Ovary (tissue), 9 donors: ENCODE measurements around the gene TNFSF8. TPM values are rescaled to one million over a fixed set of nuclear protein-coding genes. Genes with fewer than 3 reads are reported as not detected.

Experiments
- DNase-seq, 5 donors: peaks; one replicate each; pipeline ENCODE4 v3.0.0-alpha.2; 2019 to 2020
- H3K27ac ChIP-seq, 2 donors: fragments of 200-600 bp; one replicate each; pipeline versions ENCODE4 v1.5.1 to v1.8.0; 2019 to 2022
- H3K27me3 ChIP-seq: fragments of 200-600 bp; one replicate; pipeline ENCODE4 v1.8.0; 2022
- H3K36me3 ChIP-seq: fragments of 200-600 bp; sonication (generic); one replicate; pipeline ENCODE4 v1.5.1; 2019
- H3K4me1 ChIP-seq: one replicate; pipeline ENCODE4 v1.8.1; 2013; ENCODE audit warnings: mild to moderate bottlenecking, moderate library complexity; ENCODE audit not compliant: insufficient read depth
- H3K4me3 ChIP-seq: fragments of 200-600 bp; sonication (generic); one replicate; pipeline ENCODE4 v1.5.1; 2017
- H3K9me3 ChIP-seq, 2 donors: fragments of 200-600 bp in 1 of 2; sonication (generic) in 1 of 2; one replicate each; pipeline versions ENCODE4 v1.5.1 to v1.8.1; 2013 to 2019; ENCODE audit warnings: mild to moderate bottlenecking in 1 of 2, moderate library complexity in 1 of 2
- EP300 ChIP-seq: sonication (generic); formaldehyde crosslinking; IDR thresholded peaks from one replicate; pipeline ENCODE4 v1.6.1; 2017; ENCODE audit warnings: antibody characterized with exemption
- POLR2A ChIP-seq: fragments of 450-650 bp; IDR thresholded peaks from one replicate; pipeline ENCODE4 v1.6.1; 2017; ENCODE audit warnings: antibody characterized with exemption, mild to moderate bottlenecking, moderate library complexity
- WGBS, 3 donors: extraction: QIAGEN DNeasy Blood & Tissue Kit in 1 of 3; methylation state at CpG; one replicate each; pipeline versions ENCODE4 v1.1.5 to v1.1.7; 2013 to 2017; 5-methylcytosine and 5-hydroxymethylcytosine counted together
- intact Hi-C, 4 donors: fragments of 100-400 bp; cut with DNase I; formaldehyde crosslinking; loops; one replicate each; pipeline versions ENCODE4 v1.11.0 to v1.15.1; 2022 to 2023
- polyA plus RNA-seq, 2 donors: library from polyadenylated mRNA; stranded (reverse); fragments of 200-250 nt in 1 of 2; fragments of 350-450 nt in 1 of 2; fragmentation: Illumina TruSeq in 1 of 2; extraction: RNeasy Lipid Tissue Mini Kit (QIAGEN cat#74804) in 1 of 2; gene quantifications; one replicate each; pipeline ENCODE4 v1.2.3, GENCODE V29; 2013 to 2014
- total RNA-seq, 7 donors: library from RNA; depleted of rRNA in 2 of 7; stranded (reverse); fragments of >200 nt in 2 of 7; fragmentation: NEBNext Ultra II Directional in 3 of 7; extraction: Animal tissue kit (Norgen Biotek cat#: 25700) in 3 of 7; gene quantifications; one replicate each; pipeline versions ENCODE4 v1.1.0 to v1.2.4, GENCODE V29; 2016 to 2023
- TF ChIP-seq, protein P1 (sequence below), 3 donors: fragments of 450-650 bp in 2 of 3; fragments of 200-600 bp in 1 of 3; IDR thresholded peaks; one replicate each; pipeline versions ENCODE4 v1.5.1 to v1.8.0; 2016 to 2022; ENCODE audit warnings: antibody characterized with exemption in 3 of 3, mild to moderate bottlenecking in 1 of 3
- donor health status: DM: no; HTN: no; CAD: no; lungs with moderate emphysema.
- donor health status: DM: no; HTN: no; CAD: no.
- donor health status: Bipolar disorder and iron deficiency.
- donor health status: DM: yes; HTN: yes; CAD: no.
- donor health status: DM: no; HTN: no; CAD: no.
- donor health status: DM: yes; HTN: yes; CAD: no.

The TNFSF8 gene
- total and polyA plus RNA-seq, 9 donors = 0.38 to 5.2 (median 1.0) TPM

DNA sequence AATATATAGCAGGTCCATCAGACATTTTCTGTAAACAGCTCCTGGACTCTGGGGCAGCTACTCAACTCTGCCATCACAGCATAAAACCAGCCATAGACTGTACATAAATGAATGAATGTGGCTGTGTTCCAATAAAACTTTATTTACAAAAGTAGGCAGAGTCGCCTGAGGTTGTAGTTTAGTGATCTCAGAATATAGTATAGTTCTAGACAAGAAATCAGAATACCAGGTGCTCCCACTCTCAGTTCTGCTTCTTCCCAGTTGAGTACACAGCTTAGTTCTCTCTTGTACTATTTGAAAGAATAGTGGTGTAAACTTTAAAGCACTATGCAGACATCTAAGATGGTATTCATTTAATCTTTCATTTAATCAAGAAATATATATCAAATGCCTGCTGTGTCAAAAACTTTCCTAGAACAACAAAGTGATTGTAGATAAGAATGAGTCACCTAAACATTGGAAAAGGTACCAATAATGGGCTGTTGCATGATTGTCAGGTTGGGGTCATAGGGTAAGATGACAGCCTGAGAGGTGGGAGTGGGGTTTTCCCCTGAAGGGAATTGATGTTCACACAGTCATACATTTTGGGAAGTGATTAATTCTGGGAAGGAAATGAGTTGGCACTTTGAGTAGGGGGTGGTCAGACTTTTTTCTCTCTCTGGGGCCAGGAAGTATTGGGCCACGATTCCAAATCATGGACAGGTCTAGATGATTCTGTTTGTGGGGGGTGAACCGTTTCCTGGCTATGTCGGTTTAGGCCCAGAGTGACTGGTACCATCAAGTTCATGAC lies 37.0 kb downstream of the TNFSF8 start:
- Histone ChIP-seq H3K4me3 (no peak overlapping the region), H3K36me3 (no peaks in the 10 kb centered on the region), H3K4me1 (no peaks in the 10 kb centered on the region), H3K27me3 (no peaks in the 10 kb centered on the region), H3K27ac (no peak overlapping the region), H3K9me3 (no peaks in the 10 kb centered on the region)
- 81 to 87% (median 86%) methylated on average over 4 of the region's 4 CpGs for WGBS, 3 donors
- intact Hi-C loops = no loop called here
- DNase-seq = no peak
- TF ChIP-seq POLR2A (no peak), EP300 (no peak)
- TF ChIP-seq, protein P1, sequence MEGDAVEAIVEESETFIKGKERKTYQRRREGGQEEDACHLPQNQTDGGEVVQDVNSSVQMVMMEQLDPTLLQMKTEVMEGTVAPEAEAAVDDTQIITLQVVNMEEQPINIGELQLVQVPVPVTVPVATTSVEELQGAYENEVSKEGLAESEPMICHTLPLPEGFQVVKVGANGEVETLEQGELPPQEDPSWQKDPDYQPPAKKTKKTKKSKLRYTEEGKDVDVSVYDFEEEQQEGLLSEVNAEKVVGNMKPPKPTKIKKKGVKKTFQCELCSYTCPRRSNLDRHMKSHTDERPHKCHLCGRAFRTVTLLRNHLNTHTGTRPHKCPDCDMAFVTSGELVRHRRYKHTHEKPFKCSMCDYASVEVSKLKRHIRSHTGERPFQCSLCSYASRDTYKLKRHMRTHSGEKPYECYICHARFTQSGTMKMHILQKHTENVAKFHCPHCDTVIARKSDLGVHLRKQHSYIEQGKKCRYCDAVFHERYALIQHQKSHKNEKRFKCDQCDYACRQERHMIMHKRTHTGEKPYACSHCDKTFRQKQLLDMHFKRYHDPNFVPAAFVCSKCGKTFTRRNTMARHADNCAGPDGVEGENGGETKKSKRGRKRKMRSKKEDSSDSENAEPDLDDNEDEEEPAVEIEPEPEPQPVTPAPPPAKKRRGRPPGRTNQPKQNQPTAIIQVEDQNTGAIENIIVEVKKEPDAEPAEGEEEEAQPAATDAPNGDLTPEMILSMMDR (IDR thresholded peaks at IDR 0.05) = no peak

DNA sequence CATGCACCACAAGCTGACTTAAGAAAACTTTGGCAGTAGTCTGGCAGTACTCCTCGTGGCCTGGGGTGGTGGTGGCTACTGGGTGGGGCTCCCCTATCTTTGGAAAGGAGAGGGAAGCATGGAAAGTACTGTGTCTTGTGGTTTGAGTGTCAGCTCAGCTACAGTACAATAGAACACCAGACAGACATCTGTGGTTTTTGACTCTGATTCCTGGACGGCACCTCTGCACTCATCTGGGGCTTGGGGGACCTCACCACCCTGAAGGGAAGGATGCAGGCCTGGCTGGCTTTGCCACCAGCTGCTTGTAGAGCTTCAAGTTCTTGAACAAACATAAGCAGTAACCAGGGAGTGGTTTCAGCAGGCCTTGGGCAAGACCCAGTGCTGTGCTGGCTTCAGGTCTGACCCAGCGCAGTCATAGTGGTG lies 40.6 kb downstream of the TNFSF8 start:
- Histone ChIP-seq H3K27ac (no peak overlapping the region), H3K36me3 (no peaks in the 10 kb centered on the region), H3K9me3 (no peaks in the 10 kb centered on the region), H3K4me1 (no peaks in the 10 kb centered on the region), H3K27me3 (no peaks in the 10 kb centered on the region), H3K4me3 (no peak overlapping the region)
- intact Hi-C loops = no loop called here
- 85 to 95% (median 86%) methylated on average over 3 of the region's 3 CpGs for WGBS, 3 donors
- no peak for DNase-seq
- TF ChIP-seq, protein P1 (IDR thresholded peaks at IDR 0.05) = no peak
- TF ChIP-seq POLR2A (no peak), EP300 (no peak)

DNA sequence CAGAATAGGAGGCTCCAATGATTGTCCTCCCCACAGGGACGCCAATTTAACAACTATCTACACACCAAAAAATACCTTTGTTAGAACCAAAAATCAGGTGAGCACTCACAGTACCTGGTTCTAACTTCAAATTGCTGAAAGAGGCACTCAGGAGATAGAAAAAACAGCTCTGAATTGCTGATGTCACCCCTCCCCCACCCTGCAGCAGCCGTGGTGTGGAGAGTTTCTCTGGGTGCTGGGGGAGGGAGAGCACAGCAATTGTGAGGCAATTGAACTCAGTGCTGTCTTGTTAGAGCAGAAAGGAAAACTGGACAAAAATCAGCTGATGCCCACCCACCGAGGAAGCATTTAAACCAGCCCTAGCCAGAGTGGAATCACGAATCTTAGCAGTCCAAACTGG lies 41.8 kb downstream of the TNFSF8 start:
- intact Hi-C loops = no loop called here
- H3K4me1 ChIP-seq = no peaks in the 10 kb centered on the region
- H3K27me3 ChIP-seq = no peaks in the 10 kb centered on the region
- H3K4me3 ChIP-seq = no peak overlapping the region
- DNase-seq = no peak
- no peaks in the 10 kb centered on the region for H3K9me3 ChIP-seq
- TF ChIP-seq POLR2A = no peak
- TF ChIP-seq, protein P1 (IDR thresholded peaks at IDR 0.05) = no peak
- no peak for TF ChIP-seq EP300
- H3K27ac ChIP-seq = no peak overlapping the region
- no peaks in the 10 kb centered on the region for H3K36me3 ChIP-seq
- WGBS, 3 donors = 62 to 64% (median 62%) methylated on average over 4 of the region's 4 CpGs

DNA sequence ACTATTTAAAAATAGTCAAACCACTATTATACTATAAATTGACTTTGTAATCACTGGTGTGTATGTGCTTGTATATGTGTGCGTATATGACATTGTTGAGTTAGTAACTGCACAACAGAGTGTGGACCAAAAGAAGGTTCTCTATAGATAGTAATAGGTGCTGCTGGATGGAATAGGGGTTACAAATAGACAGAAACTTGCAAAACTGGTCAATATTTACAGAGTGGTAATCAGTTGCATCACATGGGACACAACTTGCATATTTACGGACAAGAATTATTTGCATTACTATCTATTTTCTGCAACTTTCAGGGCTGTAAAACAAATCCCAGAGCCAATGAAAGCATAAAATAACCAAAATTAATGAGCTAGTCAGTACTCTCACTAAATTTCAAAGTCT lies 42.4 kb downstream of the TNFSF8 start:
- intact Hi-C loops = no loop called here

More for the DNA sequence above, 42.4 kb downstream of the TNFSF8 start:
- Histone ChIP-seq H3K36me3 (no peaks in the 10 kb centered on the region), H3K4me3 (no peak overlapping the region), H3K9me3 (no peaks in the 10 kb centered on the region), H3K27ac (no peak overlapping the region), H3K4me1 (no peaks in the 10 kb centered on the region), H3K27me3 (no peaks in the 10 kb centered on the region)
- DNase-seq = no peak
- TF ChIP-seq, protein P1 (IDR thresholded peaks at IDR 0.05) = no peak
- TF ChIP-seq EP300 = no peak
- no peak for TF ChIP-seq POLR2A
- WGBS, 3 donors = 73 to 88% (median 85%) methylated on average over 2 of the region's 2 CpGs
